Measurements from ENCODE around the gene RRP7A.
"Not testable (repeated sequence)": the region's sequence is repeated elsewhere in the genome, so short reads cannot be mapped to it uniquely, and the experiment has no call there.

The RRP7A gene

DNA sequence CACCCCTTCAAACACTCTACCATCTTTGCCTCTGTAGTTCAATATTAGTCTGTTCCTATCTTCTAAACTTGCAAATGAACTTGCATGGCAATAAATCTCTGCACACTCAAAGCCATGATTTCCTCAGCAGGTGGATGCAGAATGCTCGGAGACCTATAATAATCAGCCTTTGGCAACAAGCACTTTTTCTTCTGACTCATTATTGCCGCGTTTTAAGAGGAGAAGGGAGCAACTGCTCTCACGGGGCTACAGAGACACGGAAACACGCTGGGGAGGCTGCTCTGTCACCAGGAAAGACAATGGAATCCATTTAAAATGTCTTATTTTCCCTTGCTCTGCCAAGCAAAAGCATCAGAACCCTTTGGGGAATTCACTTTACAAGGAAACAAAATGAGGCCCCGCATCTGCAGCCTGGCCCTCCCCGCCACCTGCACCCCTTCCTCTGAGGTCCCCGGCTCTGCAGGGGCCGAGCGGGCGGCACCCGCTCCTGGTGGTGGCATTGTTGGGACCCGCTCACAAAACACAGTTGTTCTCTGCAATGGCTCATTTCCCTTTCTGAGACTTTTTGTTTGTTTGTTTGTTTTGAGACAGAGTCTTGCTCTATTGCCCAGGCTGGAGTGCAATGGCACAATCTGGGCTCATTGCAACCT, 15.6 kb upstream of the RRP7A start:
- DNase-seq, result not testable (repeated sequence)

- no peak for DNase-seq
Measured at GRCh38 chr22:42533638-42533977, 14.0 kb upstream of the RRP7A start.

DNA sequence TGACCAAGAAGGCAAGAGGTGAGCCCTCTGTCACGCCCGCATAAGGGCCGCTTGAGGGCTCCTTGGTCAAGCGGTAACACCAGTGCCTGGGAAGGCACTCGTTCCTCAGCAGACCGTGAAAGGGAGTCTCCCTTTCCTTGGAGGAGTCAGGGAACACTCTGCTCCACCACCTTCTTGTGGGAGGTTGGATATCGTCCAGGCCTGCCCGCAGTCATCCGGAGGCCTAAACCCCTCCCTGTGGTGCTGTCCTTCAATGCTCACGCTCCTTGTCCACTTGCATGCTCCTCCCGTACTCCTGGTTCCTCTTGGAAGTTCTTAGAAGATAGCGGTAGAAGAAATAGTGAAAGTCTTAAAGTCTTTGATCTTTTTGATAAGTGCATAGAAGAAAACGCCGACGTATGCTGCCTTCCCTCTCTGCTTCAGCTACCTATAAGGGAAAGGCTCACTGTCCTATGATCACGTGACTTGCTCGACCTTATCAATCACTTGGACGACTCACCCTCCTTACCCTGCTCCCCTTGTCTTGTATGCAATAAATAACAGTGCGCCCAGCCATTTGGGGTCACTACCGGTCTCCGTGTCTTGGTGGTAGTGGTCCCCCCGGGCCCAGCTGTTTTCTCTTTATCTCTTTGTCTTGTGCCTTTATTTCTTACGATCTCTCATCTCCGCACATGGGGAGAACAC, 11.9 kb upstream of the RRP7A start:
- not testable (repeated sequence) for DNase-seq

GRCh38 chr22:42529435-42529834, 9.8 kb upstream of the RRP7A start:
- DNase-seq, result not testable (repeated sequence)

- no peak for DNase-seq
Measured at GRCh38 chr22:42528591-42529307, 9.2 kb upstream of the RRP7A start.

- DNase-seq, result no peak
Measured at GRCh38 chr22:42522546-42522945, 3.0 kb upstream of the RRP7A start.

- no peak for DNase-seq
Measured at GRCh38 chr22:42521228-42521546, 1.6 kb upstream of the RRP7A start.

- DNase-seq, result not testable (repeated sequence)
Measured at GRCh38 chr22:42518638-42519524, 715 bp downstream of the RRP7A start.

DNA sequence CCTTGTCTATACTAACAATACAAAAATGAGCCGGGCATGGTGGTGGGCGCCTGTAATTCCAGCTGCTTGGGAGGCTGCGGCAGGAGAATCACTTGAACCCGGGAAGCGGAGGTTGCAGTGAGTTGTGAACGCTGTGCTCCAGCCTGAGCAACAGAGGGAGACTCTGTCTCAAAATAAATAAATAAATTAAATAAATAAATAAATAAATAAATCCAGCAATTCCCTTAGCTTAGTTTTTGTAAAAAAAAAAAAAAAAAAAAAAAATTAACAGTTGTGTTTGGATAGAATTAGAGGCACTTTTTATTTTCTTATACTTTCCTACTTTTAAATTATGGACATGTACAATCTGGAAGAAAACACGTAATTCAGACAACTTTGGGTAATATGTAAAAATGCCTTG, 2.5 kb downstream of the RRP7A start:
- DNase-seq, result not testable (repeated sequence)

DNA sequence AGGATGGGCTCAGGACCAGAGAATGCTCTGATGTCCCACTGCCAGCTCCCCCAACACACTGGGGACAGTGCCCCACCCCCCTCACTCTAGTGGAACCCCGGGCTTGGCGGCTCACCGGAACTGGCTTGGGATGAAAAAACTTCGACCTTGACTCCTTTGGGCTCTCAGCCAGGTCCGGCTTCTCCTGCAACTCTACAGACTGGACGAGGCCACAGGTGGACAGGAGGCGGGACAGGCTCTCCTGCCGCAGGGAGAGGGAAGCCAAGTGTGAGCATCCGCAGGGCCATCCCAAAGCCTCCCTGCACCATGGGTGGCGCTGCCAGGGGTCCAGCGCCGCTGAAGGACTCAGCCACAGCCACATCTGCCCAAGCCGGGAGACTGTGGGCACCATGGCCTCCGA, 3.7 kb downstream of the RRP7A start:
- no peak for DNase-seq

- not testable (repeated sequence) for DNase-seq
Measured at GRCh38 chr22:42515304-42515703, 4.3 kb downstream of the RRP7A start.

GRCh38 chr22:42514331-42514730, 5.3 kb downstream of the RRP7A start:
- not testable (repeated sequence) for DNase-seq

DNA sequence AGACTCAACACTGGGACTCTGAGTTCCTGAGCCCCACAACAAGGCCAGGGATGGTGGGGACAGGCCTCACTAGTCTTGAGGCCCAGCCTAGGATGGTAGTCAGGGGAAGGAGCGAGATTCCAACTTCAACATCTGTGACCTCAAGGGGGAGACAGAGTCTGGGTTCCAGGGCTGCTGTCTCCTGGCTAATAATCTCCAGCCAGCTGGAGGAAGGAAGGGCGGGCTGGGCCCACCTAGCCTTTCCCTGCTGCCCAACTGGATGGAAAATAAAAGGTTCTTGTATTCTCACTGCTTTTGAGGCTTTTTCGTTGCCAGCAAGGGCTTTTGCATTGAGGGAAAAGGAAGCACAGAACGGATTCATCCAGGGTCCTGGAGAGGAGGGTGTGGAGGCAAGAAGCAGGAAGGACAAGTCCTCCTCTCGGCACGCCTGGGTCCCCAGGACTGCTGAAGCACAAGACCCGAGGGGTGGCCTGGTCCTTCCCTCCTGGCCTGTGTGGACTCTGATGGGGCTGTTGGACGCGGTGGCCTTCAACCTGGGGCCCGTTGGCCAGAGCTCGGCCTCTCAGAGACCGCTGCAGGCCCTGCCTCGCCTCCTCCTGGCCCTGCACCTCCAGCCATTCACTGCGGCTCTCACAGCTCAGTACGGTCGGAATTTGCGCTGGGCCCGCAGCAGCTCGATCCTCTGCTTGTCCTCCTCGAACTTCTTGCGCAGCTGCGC, 7.2 kb downstream of the RRP7A start:
- not testable (repeated sequence) for DNase-seq

- DNase-seq, result no peak
Measured at GRCh38 chr22:42511401-42511891, 8.2 kb downstream of the RRP7A start.

GRCh38 chr22:42509548-42509947, 10.0 kb downstream of the RRP7A start:
- DNase-seq, result no peak

DNA sequence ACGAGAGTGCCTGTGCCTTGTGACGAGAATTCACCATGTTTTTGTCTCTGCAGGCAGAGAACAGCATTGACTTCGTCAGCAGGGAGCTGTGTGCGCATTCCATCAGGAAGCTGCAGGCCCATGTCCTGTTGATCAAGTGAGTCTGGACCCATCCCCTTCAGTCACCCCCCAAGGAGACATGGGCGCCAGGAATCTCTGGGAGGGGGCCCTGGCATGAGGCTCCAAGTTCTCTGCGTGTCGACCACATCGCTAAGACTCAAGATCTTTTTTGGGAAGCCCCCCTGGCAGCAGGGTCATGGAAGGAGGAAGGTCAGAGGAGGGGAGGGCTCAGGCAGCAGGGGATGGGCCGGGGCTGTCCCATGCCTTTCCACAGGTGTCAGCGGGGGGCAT, 10.6 kb downstream of the RRP7A start:
- DNase-seq, result not testable (repeated sequence)

DNA sequence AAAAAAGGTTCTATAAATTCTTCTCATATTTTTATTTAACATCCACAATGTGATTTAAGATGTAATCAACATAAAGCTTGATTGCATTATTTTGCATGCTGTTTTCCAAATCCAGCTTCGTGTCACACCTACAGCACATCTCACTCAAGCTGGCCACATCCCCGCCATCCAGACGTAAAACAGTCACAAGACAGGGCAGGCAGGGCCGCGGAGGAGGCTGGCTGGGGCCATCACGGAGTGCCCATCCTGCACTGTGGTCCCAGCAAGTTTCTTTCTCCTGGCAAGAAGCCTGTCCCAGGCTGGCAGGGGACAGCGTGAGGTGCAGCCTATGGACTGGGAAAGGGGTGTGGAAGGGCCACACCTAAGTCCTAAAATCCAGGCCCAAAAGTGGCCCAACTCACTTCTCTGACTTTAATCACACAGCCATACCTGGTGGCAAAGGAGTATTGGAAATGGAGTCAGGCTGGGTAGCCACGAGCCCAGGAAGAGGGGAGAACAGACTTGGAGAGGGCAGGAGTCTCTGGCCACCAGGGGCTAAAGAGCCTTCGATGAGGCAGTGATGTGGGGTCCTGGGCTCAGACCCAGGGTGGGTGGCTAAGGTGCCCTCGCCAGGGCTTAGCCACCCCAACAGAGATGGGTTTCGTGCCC, 11.1 kb downstream of the RRP7A start:
- not testable (repeated sequence) for DNase-seq

- DNase-seq, result no peak
Measured at GRCh38 chr22:42500836-42501179, 18.8 kb downstream of the RRP7A start.

DNA sequence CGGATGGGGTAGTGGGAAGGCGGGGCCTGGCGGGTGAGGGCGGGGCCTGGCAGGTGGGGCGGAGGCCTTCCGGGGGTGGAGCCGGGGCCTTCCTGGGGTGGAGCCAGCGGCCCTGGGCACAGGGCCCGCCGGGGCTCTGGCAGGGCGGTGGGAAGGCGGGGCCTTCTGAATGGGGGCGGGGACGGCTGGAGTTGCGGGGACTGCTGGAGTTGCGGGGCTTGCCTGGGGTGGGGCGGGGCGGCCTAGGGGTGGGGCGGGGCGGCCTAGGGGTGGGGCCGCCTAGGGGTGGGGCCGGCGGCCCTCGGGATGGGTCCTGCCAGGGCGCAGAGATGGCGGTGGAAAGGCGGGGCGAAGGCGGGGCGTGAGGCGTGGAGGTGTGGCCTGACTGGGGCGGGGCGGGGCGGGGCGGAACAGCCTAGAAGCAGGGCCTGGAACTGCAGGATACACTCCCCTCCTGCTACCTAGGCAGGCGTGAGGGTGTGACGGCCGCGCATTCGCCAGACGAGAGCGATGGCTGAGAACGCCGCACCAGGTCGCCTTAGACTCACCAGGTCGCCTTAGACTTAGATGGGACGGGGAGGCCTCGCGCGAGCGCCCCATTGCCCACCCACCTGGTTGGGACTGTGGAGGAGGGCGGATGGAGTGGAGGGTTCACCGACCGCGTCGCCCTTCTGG, 19.3 kb downstream of the RRP7A start:
- peak; percentile 14 to 42 for DNase-seq

DNA sequence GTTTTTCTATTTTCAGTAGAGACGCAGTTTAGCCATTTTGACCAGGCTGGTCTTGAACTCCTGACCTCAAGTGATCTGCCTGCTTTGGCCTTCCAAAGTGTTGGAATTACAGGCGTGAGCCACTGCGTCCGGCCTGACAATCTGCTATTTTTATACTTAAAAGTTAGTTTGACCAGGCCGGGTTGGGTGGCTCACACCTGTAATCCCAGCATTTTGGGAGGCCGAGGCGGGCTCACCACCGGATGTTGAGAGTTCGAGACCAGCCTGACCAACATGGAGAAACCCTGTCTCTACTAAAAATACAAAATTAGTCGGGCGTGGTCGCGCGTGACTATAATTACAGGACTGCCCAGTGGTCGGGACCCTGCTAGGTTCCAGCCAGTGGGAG, 19.8 kb downstream of the RRP7A start:
- not testable (repeated sequence) for DNase-seq

- DNase-seq, result peak in 1 of 2 experiments; percentile 10
Measured at GRCh38 chr22:42495533-42496141, 24.0 kb downstream of the RRP7A start.
